Effector CD8-positive, alpha-beta T cell (primary cell): ENCODE measurements around the gene ZNF804A.
"Not testable (repeated sequence)": the region's sequence is repeated elsewhere in the genome, so short reads cannot be mapped to it uniquely, and the experiment has no call there.

Source experiments
- DNase-seq: peaks from one replicate; lab custom pipeline; 2025; lab: John Stamatoyannopoulos, UW

ZNF804A gene

DNA sequence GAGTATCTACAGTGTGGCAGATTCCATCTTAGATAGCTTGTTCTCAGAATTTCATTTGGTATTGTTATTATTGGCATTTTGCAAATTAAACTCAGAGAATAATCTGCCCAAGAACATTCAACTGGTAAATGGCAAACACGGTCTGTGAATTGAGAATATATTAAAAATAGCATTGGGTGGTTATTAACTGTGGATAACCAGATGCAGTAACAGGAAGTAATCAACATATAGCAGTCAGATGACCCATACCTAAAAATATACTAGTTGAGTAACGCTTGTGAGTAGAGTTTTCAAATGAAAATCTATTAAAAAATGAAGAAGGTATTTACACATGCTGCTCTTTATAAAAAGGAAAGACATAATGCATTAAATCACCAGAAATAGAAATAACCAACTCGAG is 129.5 kb downstream of the ZNF804A start:
- DNase-seq, result no peak

DNA sequence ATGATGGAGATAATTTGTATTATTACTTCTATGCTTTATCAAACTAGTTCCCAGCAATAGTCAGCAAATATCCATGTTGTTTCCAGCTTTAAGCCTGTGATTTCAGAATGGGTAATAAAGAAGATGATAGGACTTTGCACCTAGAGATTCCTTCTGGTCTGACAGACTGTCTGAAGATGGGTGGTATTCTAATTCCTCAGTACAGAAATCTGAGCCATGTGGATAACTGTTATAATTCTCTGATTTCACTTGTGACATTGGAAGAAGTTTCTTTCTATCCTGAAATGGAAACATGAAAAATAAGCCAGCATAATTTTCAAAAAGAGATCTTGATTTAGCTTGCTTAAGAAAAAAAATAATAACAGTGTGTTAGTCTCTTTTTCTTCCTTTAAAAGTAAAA is 130.1 kb downstream of the ZNF804A start:
- no peak for DNase-seq

DNA sequence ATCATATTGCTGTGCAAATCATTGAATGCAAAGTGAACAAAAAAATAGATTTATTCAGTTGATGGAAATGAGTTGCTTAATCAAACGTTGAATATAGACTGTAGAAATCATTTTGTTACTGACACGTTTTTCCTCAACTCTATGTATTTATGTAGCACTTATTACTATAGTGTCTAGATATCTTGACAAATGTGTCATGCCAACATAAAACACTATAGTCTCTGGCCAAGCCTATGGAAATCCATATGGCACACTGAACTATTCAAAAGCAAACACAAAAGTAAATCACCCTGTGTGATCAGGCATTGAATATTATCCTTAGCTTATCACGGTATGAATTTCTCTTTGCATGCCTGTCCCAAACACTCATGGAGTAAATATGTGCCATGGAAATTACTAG is 131.3 kb downstream of the ZNF804A start:
- no peak for DNase-seq

DNA sequence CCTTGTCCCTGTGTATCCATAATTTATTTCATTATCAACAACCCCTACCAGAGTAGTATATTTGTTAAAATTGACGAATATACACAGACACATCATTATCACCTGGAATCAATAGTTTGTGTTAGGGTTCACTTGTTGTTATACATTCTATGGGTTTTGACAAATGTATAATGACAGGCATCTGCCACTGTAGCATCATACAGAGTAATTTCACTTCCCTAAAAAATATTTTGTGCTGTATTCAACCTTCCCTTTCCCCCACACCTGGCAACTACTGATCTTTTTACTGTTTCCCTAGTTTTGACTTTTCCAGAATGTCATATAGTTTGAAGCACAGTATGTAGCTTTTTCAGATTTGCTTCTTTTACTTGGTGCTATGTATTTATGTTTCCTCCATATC is 132.0 kb downstream of the ZNF804A start:
- no peak for DNase-seq

DNA sequence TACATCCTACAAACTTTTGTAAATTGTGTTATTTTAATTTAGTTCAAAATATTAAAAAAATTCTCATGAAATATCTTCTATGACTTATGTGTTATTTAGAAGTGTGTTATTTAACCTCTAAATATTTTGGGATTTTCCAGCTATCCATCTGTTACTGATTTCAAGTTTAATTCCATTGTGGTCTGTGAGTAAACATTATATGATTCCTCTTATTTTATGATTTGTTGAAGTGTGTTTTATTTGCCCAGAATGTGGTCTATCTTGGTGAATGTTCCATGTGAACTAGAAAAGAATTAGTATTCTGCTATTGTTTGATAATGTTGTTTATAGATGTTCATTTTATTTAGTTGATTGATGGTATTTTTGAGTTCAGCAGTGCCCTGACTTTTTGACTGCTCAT is 136.0 kb downstream of the ZNF804A start:
- no peak for DNase-seq

DNA sequence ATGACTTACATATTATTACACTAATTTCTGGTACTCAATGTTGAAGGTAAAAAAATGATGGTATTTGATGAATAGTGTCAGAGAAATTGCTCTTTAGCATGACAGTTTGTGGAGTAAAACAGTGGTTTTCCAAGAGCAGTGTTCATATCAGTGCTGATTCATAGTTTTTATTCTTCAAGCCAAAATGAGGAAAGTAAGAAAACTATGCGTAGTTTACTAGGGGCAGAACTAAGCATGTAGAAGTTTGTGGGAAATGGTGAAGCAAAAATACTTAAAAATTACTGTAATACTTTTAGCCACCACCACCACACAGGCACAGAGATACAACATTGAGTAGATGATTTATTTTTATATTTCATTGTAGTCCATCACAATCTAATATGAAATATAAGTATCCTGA is 137.3 kb downstream of the ZNF804A start:
- no peak for DNase-seq

DNA sequence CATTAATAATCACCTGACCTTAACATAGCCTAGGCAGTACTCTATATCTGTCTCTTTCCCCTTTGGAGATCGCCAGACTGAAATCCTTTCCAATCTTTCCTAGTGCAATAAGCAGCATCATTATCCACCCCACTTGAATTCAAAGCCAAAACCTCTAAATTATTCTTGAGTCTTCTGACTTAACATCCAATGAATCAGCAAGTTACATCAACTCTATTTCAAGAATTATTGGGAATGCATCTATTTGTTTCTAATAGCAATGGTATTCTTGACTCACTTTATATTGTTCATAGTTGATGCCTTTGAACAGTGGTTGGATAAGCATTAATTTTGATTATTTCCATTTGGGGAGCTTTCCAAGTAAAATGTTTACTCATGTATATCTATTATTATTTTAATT is 144.8 kb downstream of the ZNF804A start:
- DNase-seq, result no peak

DNA sequence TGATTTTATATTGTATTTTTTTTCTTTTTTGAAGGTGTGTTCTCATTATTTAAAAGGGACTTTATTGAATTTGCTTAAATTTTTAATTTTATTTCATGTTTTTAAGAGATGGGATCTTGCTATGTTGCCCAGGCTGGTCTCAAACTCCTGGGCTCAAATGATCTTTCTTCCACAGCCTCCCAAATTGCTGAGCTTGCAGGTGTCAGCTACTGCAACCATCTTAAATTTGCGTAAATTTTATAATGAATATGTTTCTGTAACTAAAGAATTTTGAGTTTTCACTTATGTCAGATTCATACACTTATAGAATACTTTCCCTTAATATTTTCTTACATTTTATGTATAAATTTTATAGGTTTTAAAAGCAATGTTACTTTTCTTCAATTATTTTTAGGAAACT is 157.8 kb downstream of the ZNF804A start:
- DNase-seq, result no peak

DNA sequence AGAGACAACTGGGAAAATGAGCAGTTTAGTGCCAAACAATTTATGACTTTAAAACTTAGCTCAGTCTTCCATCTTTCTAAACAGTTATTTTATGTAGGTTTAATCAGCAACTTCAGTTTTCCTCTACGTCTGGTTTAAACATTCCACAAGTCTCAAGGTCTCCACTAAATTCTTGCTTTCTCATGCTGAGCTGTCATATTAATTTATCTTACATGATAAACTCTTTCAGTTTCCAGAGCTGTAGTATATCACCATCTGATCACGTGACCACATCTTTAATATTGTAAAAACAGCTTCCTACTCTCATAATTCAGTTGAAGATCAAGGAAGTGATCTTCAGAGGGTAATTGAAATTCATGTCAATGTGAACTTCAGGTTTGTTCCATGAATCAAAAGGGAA is 158.6 kb downstream of the ZNF804A start:
- DNase-seq, result no peak

DNA sequence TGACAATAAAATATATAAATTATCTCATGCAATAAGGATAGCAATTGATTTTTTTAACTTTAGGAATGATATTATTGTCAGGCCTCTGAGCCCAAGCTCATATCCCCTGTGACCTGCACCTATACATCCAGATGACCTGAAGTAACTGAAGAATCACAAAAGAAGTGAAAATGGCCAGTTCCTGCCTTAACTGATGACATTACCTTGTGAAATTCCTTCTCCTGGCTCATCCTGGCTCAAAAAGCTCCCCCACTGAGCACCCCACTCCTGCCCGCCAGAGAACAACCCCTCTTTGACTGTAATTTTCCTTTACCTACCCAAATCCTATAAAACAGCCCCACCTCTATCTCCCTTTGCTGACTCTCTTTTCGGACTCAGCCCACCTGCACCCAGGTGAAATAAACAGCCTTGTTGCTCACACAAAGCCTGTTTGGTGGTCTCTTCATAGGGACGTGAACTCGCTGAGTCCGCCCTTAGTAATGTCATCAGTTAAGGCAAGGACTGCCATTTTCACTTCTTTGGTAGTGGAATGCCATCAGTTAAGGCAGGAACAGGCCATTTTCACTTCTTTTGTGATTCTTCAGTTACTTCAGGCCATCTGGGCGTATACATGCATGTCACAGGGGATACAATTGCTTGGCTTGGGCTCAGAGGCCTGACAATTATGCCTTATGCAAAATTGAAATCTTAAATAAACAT is 161.4 kb downstream of the ZNF804A start:
- DNase-seq, result not testable (repeated sequence)

DNA sequence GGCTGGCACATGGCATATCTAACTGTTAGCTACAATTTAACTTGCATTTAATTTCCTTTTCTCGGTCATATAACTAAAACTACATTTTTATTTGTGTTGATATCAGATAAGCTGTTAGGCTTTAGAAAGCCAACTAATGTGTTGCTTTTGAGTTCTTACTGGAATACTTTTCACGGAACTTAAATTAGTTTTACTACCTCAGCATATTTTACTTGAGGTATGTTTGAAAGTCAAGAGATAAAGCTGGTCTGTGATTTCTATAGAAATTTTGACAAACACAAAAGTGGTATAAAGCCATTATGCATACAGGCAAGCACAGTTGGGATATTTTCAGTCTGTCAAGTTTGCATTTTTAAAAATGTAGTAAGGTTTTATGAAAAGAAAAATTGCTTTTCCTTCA is 162.6 kb downstream of the ZNF804A start:
- DNase-seq, result no peak

DNA sequence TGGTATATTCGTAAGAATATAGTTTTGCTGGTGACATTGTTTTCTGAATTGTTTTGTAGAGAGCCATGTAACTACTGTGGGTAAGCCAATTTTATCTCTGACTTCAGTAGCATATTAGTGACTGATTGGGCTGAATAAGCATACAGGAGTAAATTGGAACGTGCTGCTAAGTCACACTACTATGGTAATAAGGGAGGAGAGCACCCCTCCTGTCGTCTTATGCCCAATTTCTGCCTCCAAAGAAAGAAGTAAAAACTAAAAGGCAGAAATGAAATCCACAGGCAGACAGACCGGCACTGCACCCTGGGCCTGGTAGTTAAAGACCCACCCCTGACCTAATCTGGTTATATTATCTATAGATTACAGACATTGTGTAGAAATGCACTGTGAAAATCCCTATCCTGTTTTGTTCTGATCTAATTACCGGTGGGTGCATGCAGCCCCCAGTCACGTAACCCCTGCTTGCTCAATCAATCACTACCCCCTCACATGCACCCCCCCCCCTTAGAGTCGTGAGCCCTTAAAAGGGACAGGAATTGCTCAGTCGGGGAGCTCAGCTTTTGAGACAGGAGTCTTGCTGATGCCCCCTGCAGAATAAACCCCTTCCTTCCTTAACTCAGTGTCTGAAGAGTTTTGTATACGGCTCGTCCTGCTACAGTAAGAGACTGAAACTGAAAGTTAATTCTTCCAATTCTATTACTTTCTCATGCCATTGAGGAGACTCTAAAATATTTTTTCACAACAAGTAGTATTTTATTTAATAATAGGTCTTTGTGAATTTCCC is 167.0 kb downstream of the ZNF804A start:
- DNase-seq, result no peak

DNA sequence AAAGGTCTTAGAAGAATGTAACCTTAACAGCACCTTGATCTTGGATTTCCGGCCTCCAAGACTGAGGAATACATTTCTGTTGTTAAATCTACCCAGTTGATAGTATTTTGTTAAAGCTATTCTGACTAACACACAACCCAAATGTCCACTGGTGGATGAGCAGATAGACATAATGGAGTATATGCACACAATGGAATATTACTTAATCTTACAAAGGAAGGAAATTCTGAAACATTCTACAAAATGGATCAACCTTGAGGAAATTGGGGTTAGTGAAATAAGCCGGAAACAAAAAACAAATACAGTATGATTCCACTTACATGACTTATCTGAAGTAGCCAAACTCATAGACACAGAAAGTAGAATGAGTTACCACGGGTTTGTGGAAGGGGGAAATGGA is 168.7 kb downstream of the ZNF804A start:
- DNase-seq, result no peak

DNA sequence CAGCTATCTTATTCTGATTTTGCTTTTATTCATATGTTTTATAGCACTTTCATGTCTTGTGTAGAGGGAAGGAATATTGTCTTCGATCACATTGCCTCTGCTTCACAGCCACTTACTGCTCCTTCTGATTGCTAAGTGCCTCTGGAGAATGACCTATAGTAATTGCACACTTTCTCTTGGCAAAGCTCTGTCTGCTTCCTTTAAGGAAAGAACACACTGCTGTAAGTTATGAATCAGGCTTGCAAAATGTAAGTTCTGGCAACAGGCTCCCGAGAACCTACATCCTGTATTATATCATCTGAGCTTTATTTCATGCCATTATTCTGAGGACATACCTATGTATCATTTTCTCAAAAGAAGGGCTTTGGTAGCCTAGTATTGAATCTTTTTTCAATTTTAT is 170.7 kb downstream of the ZNF804A start:
- no peak for DNase-seq

DNA sequence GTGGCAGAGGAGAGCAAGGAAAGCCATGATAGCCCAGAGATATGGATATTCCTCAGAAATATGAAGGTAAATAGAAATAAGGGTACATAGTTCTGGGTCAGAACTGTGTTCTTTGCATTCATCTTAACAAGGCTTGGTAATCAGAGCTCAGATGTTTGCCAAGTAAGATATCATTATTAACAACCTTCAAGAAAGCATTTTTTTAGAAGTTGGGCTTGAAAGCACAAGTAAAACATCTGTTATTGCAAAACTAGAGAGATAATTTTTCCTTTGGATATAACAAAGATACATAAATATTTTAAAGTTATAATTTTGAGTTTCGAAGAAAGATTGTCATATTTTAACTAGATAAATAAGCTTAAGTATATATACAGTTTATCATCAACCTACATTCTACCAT is 171.4 kb downstream of the ZNF804A start:
- no peak for DNase-seq

DNA sequence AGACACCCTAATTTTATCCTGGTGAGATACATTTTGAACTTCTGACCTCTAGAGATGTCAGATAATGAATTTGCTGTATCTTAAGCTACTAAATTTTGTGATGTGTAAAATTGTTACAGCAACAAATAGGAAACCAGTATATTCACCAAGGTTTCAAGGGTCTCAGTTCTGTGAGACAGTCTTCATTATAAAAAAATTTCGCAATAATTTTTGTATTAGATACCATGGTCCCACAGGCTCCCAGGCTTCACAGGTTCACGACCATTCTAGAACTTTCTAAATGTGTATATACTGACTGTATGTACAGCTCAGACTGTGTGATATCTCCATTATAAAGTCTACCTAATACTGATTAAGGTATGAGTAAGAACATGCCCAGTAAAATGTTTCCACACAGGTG is 181.4 kb downstream of the ZNF804A start:
- DNase-seq, result no peak

DNA sequence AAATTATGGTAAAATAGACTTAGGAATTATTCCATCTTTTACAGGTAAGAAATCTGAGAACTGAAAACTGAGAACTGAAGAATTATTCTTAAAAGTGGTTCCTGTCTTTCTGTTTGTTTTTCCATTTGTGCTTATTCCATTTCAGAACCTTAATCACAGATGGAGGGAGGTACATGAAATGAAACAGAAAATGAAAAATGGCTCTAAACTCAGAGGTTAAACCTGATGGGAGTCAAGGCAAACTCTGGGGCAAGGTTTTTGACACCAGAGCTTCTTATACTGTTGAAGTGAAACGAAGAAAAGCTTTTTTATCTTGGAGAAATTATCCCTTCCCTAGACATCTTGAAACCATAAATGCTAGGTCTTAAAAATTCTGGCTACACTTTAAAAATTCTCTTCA is 182.1 kb downstream of the ZNF804A start:
- DNase-seq, result no peak

DNA sequence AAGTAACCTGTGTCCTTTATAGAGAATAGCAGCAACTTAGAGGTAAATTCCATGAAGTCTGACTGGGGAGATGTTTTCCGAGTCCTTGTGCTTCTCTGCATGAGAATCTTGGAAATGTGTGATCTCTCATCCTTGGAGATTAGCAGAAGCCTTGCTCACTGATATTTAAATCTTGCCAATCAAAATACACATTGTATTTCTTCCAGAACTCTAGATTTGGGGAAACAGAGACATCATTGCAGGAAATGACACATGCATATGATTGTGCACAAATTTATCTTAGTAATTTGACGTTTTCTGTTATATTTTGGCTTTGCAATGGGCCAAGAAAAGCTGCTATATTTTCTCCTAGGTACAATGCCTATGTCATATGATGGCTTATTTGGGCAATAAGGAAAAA is 182.6 kb downstream of the ZNF804A start:
- DNase-seq, result no peak

DNA sequence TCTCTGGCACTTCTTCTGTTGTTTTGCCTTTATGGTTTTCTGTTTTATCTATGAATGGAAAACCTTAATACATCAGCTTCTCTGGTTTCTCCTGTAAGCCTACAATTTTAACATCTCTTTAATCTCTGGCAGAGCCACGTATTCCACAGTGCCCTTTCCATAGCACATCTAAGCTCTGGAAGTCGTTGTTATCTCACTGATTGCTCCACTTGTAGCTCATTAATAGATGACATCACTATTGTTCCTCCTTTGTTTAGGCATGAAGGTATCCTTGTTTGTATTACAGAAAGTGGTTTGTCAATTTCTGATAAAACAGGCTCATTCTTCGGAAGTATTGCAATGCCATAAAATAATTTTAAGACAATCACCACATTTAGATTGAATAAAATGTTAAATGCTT is 185.2 kb downstream of the ZNF804A start:
- no peak for DNase-seq

DNA sequence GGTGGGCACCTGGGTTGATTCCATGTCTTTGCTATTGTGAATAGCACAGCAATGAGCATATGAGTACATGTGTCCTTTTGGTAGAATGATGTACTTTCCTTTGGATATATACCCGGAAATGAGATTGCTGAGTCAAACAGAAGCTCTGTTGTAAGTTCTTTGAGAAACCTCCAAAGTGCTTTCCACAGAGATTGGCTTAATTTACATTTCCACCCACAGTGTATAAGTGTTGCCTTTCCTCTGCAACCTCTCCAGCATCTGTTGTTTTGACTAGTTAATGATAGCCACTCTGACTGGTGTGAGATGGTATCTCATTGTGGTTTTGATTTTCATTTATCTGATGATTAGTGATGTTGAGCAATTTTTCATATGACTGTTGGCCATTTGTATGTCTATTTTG is 194.8 kb downstream of the ZNF804A start:
- no peak for DNase-seq

DNA sequence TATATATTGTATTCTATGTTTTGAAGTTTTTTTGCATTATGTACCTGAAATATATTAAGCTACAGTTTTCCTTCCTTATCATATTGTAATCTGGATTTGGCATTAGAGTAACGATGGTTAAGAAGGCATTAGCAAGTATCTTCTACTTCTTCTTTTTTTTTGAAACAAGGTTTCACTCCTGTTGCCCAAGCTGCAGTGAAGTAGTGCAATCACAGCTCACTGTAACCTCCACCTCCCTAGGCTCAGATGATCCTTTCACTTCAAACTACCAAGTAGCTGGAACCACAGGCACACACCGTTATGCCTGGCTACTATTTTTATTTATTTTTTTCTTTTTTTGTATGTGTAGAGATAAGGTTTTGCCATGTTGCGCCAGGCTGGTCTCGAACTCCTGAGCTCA is 201.1 kb downstream of the ZNF804A start:
- DNase-seq, result no peak

DNA sequence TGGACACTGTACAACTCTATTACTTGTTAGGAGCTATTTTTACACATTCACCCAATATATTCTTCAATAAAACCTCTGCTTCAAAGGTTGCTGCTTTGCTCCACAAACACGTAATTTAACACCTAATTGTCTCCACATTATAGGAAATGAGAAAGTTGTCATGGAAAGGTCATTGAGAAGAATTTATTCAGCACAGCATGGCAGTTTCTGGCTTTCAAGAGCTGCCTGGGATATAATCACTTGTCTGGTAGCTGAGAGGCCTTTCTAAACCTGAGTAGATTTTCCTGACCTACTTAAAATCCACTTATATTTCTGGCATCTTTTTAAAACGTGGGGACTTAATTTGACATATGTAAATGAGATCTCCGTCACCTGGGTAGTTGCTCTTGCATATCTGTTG is 216.1 kb downstream of the ZNF804A start:
- no peak for DNase-seq

DNA sequence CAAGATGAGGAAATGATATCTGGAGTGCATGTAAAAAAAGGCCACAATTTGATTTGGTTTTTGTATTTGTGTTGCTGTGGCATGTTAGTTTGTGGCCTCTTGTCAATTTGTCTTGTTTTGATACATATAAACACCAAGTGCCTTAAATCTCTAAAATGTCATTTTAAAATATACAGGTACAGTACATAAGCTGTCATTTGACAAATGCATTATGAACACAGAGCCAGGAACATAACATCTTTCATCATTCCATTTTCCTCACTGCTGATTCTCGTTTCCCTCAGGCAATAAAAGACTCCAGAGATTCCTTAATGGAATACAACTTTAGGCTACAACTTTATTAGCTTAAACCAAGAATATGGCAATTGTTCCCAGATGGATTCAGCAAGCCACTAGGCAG is 217.5 kb downstream of the ZNF804A start:
- no peak for DNase-seq

DNA sequence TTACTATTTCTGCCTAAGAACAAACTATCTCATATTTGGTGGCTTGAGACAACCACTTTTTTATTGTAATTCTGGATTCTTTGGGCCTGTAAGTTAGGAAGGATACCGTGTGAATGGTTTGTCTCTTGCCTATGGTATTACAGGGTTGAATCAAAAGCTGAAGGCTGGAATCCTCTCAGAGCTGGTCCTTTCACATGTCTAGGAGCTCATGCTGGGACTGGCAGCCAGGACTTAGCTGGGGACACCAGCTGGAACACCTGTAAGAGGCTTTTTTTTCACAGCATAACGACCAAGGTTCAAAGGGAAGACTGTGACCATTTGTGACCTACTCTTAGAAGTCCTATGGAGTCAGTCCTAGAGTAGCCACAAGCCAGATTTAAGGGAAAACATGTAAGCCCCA is 226.3 kb downstream of the ZNF804A start:
- no peak for DNase-seq
